CD4-positive, CD25-positive, alpha-beta regulatory T cell (primary cell): ENCODE data around the gene DACH1. TPM values are rescaled to one million over a fixed set of nuclear protein-coding genes. Genes with fewer than 3 reads are reported as not detected.

Source experiments
- ATAC-seq, 2 donors: fragments of 150-1000 bp; cut with Tn5 transposase; one replicate each; pipeline ENCODE4 v1.10.0; 2021; ENCODE audit warnings: low read depth in 2 of 2, moderate number of reproducible peaks in 2 of 2, moderate library complexity in 1 of 2
- DNase-seq, 3 donors: peaks; one replicate each; pipeline versions ENCODE4 v3.0.0 to v3.0.0-alpha.2; 2012 to 2022; ENCODE audit warnings: mixed read lengths in 1 of 3
- H3K27ac ChIP-seq: one replicate; pipeline ENCODE4 v1.7.0; 2013; ENCODE audit warnings: mild to moderate bottlenecking, low read length; ENCODE audit not compliant: insufficient read depth, poor library complexity, severe bottlenecking
- H3K27me3 ChIP-seq: one replicate; pipeline ENCODE4 v1.7.0; 2013; ENCODE audit warnings: low read length; ENCODE audit not compliant: control insufficient read depth, insufficient read depth
- H3K36me3 ChIP-seq: one replicate; pipeline ENCODE4 v1.7.0; 2013; ENCODE audit warnings: mild to moderate bottlenecking, low read length, moderate library complexity; ENCODE audit not compliant: control insufficient read depth, insufficient read depth
- H3K4me1 ChIP-seq: 2 replicates; pipeline ENCODE4 v1.7.0; 2013; ENCODE audit warnings: mild to moderate bottlenecking, low read length; ENCODE audit not compliant: insufficient read depth, control insufficient read depth, poor library complexity, severe bottlenecking
- H3K4me3 ChIP-seq: one replicate; pipeline ENCODE4 v1.7.0; 2013; ENCODE audit warnings: low read depth, mild to moderate bottlenecking, low read length, moderate library complexity
- H3K9me3 ChIP-seq, 2 experiments: 1 replicate in 1 of 2; 2 replicates in 1 of 2; pipeline ENCODE4 v1.7.0; 2013; ENCODE audit warnings: low read length in 2 of 2, mild to moderate bottlenecking in 1 of 2, moderate library complexity in 1 of 2; ENCODE audit not compliant: control insufficient read depth in 2 of 2
- H3K27ac Mint-ChIP-seq, 3 donors: one replicate each; pipeline ENCODE4 v1.8.0; 2020 to 2022; ENCODE audit warnings: mild to moderate bottlenecking in 3 of 3, mixed read lengths in 3 of 3, moderate library complexity in 2 of 3
- H3K27me3 Mint-ChIP-seq: one replicate; pipeline ENCODE4 v1.8.0; 2022; ENCODE audit warnings: mild to moderate bottlenecking, mixed read lengths
- H3K36me3 Mint-ChIP-seq: one replicate; pipeline ENCODE4 v1.8.0; 2020; ENCODE audit warnings: mixed read lengths
- H3K4me1 Mint-ChIP-seq, 4 donors: one replicate each; pipeline ENCODE4 v1.8.0; 2020 to 2022; ENCODE audit warnings: mixed read lengths in 4 of 4, mild to moderate bottlenecking in 1 of 4
- H3K4me3 Mint-ChIP-seq, 4 donors: one replicate each; pipeline ENCODE4 v1.8.0; 2020 to 2022; ENCODE audit warnings: mild to moderate bottlenecking in 4 of 4, mixed read lengths in 4 of 4, moderate library complexity in 3 of 4
- H3K9me3 Mint-ChIP-seq, 7 donors: one replicate each; pipeline ENCODE4 v1.8.0; 2020 to 2022; ENCODE audit warnings: mixed read lengths in 7 of 7, mild to moderate bottlenecking in 3 of 7, moderate library complexity in 2 of 7
- polyA plus RNA-seq, 4 donors: library from polyadenylated mRNA; unstranded; fragments of 300-500 nt; fragmentation: Illumina TruSeq; gene quantifications; one replicate each; pipeline ENCODE4 v1.2.3, GENCODE V29; 2021
- total RNA-seq: library from RNA; stranded (reverse); gene quantifications from one replicate; pipeline ENCODE4 v1.2.3, GENCODE V29; 2022

DACH1 gene
- total and polyA plus RNA-seq, 5 donors from 2014 or later, result 0.47 TPM; not detected in 4

GRCh38 chr13:71454509-71454908, 412.5 kb downstream of the DACH1 start:
- Histone ChIP-seq H3K27ac (no peak overlapping the region), H3K4me1 (no peaks in the 10 kb centered on the region), H3K27me3 (no peaks in the 10 kb centered on the region), H3K36me3 (no peaks in the 10 kb centered on the region), H3K4me3 (no peak overlapping the region), H3K9me3 (no peaks in the 10 kb centered on the region)
- no peak for DNase-seq
- H3K36me3 Mint-ChIP-seq, result no peaks in the 10 kb centered on the region
- peaks cover 0 to 3% (median 0%) of the 10 kb centered on the region in 4 donors for H3K4me1 Mint-ChIP-seq
- H3K9me3 Mint-ChIP-seq, result peaks cover 0 to 8% (median 2%) of the 10 kb centered on the region in 7 donors
- ATAC-seq, result peak in 1 of 2 donors; percentile 16
- H3K4me3 Mint-ChIP-seq, result no peak overlapping the region
- H3K27me3 Mint-ChIP-seq, result no peaks in the 10 kb centered on the region
- no peak overlapping the region for H3K27ac Mint-ChIP-seq

- no peak for ATAC-seq
- Mint-ChIP-seq H3K9me3 (peaks cover 0 to 15% (median 4%) of the 10 kb centered on the region in 7 donors), H3K27ac (no peak overlapping the region), H3K4me1 (no peaks in the 10 kb centered on the region), H3K36me3 (no peaks in the 10 kb centered on the region), H3K4me3 (no peak overlapping the region), H3K27me3 (no peaks in the 10 kb centered on the region)
- H3K27ac ChIP-seq, result no peak overlapping the region
- H3K9me3 ChIP-seq, result no peaks in the 10 kb centered on the region
- DNase-seq, result no peak
- H3K4me1 ChIP-seq, result no peaks in the 10 kb centered on the region
- H3K27me3 ChIP-seq, result no peaks in the 10 kb centered on the region
- H3K36me3 ChIP-seq, result no peaks in the 10 kb centered on the region
- no peak overlapping the region for H3K4me3 ChIP-seq
Measured at GRCh38 chr13:71448080-71448630, 418.8 kb downstream of the DACH1 start.

- Histone ChIP-seq H3K27me3 (no peaks in the 10 kb centered on the region), H3K4me1 (no peaks in the 10 kb centered on the region), H3K4me3 (no peak overlapping the region), H3K27ac (no peak overlapping the region), H3K9me3 (no peaks in the 10 kb centered on the region), H3K36me3 (no peaks in the 10 kb centered on the region)
- Mint-ChIP-seq H3K36me3 (no peaks in the 10 kb centered on the region), H3K27ac (no peak overlapping the region), H3K9me3 (peaks cover 0 to 4% (median 0%) of the 10 kb centered on the region in 7 donors), H3K4me3 (no peak overlapping the region), H3K4me1 (no peaks in the 10 kb centered on the region), H3K27me3 (no peaks in the 10 kb centered on the region)
- no peak for ATAC-seq
- no peak for DNase-seq
Measured at GRCh38 chr13:71437704-71438103, 429.3 kb downstream of the DACH1 start.

- ATAC-seq (no peak), DNase-seq (no peak)
- Mint-ChIP-seq H3K4me3 (no peak overlapping the region), H3K4me1 (no peaks in the 10 kb centered on the region), H3K36me3 (no peaks in the 10 kb centered on the region), H3K27ac (no peak overlapping the region), H3K9me3 (peaks cover 0 to 10% (median 3%) of the 10 kb centered on the region in 7 donors), H3K27me3 (no peaks in the 10 kb centered on the region)
- Histone ChIP-seq H3K27ac (no peak overlapping the region), H3K4me1 (no peaks in the 10 kb centered on the region), H3K4me3 (no peak overlapping the region), H3K9me3 (peaks cover 4% of the 10 kb centered on the region in 2 experiments), H3K36me3 (no peaks in the 10 kb centered on the region), H3K27me3 (no peaks in the 10 kb centered on the region)
Measured at GRCh38 chr13:71430681-71431080, 436.3 kb downstream of the DACH1 start.

GRCh38 chr13:71417205-71417604, 449.8 kb downstream of the DACH1 start:
- H3K27ac Mint-ChIP-seq, result no peak overlapping the region
- no peaks in the 10 kb centered on the region for H3K4me1 ChIP-seq

GRCh38 chr13:71412231-71412630, 454.8 kb downstream of the DACH1 start:
- H3K27ac ChIP-seq, result no peak overlapping the region
- Mint-ChIP-seq H3K4me1 (no peaks in the 10 kb centered on the region), H3K27ac (no peak overlapping the region), H3K4me3 (no peak overlapping the region), H3K27me3 (no peaks in the 10 kb centered on the region), H3K9me3 (peaks cover 4 to 6% (median 5%) of the 10 kb centered on the region in 7 donors), H3K36me3 (no peaks in the 10 kb centered on the region)
- no peaks in the 10 kb centered on the region for H3K36me3 ChIP-seq
- no peak overlapping the region for H3K4me3 ChIP-seq
- H3K27me3 ChIP-seq, result no peaks in the 10 kb centered on the region
- ATAC-seq (no peak), DNase-seq (no peak)
- no peaks in the 10 kb centered on the region for H3K4me1 ChIP-seq
- H3K9me3 ChIP-seq, result no peaks in the 10 kb centered on the region

More at GRCh38 chr13:71417205-71417604, 449.8 kb downstream of the DACH1 start:
- ATAC-seq (no peak), DNase-seq (no peak)
- no peaks in the 10 kb centered on the region for H3K27me3 Mint-ChIP-seq
- Histone ChIP-seq H3K4me3 (no peak overlapping the region), H3K36me3 (no peaks in the 10 kb centered on the region), H3K27me3 (no peaks in the 10 kb centered on the region), H3K9me3 (no peaks in the 10 kb centered on the region), H3K27ac (no peak overlapping the region)
- H3K4me1 Mint-ChIP-seq, result no peaks in the 10 kb centered on the region
- peaks cover 4 to 37% (median 15%) of the 10 kb centered on the region in 7 donors for H3K9me3 Mint-ChIP-seq
- no peak overlapping the region for H3K4me3 Mint-ChIP-seq
- H3K36me3 Mint-ChIP-seq, result no peaks in the 10 kb centered on the region

GRCh38 chr13:71408416-71408815, 458.6 kb downstream of the DACH1 start:
- H3K36me3 Mint-ChIP-seq, result no peaks in the 10 kb centered on the region
- DNase-seq, result no peak
- no peak overlapping the region for H3K4me3 ChIP-seq
- H3K4me1 ChIP-seq, result no peaks in the 10 kb centered on the region
- H3K4me3 Mint-ChIP-seq, result no peak overlapping the region
- no peaks in the 10 kb centered on the region for H3K36me3 ChIP-seq
- no peak overlapping the region for H3K27ac ChIP-seq
- H3K9me3 ChIP-seq, result peaks cover 0 to 2% of the 10 kb centered on the region in 2 experiments
- no peak overlapping the region for H3K27ac Mint-ChIP-seq
- H3K4me1 Mint-ChIP-seq, result no peaks in the 10 kb centered on the region
- no peaks in the 10 kb centered on the region for H3K27me3 Mint-ChIP-seq
- H3K27me3 ChIP-seq, result no peaks in the 10 kb centered on the region
- no peak for ATAC-seq
- peaks cover 0 to 8% (median 4%) of the 10 kb centered on the region in 7 donors for H3K9me3 Mint-ChIP-seq

- no peaks in the 10 kb centered on the region for H3K36me3 ChIP-seq
- Mint-ChIP-seq H3K9me3 (peaks cover 0 to 12% (median 1%) of the 10 kb centered on the region in 7 donors), H3K27me3 (no peaks in the 10 kb centered on the region), H3K36me3 (no peaks in the 10 kb centered on the region), H3K4me1 (no peaks in the 10 kb centered on the region), H3K27ac (no peak overlapping the region), H3K4me3 (no peak overlapping the region)
- H3K4me3 ChIP-seq, result no peak overlapping the region
- DNase-seq (no peak), ATAC-seq (no peak)
- no peaks in the 10 kb centered on the region for H3K4me1 ChIP-seq
- H3K27ac ChIP-seq, result no peak overlapping the region
- H3K9me3 ChIP-seq, result peaks cover 0 to 2% of the 10 kb centered on the region in 2 experiments
- H3K27me3 ChIP-seq, result no peaks in the 10 kb centered on the region
Measured at GRCh38 chr13:71399631-71400215, 467.3 kb downstream of the DACH1 start.
